Neural progenitor cell (in vitro differentiated cells): Measurements from ENCODE around the gene PBOV1.

Experiments used
- CTCF ChIP-seq: fragments of 200-600 bp; sonication (generic); IDR thresholded peaks from 2 replicates; pipeline ENCODE4 v1.5.1; 2017; ENCODE audit warnings: antibody characterized with exemption, mild to moderate bottlenecking
- EZH2 ChIP-seq: fragments of 200-600 bp; sonication (generic); IDR thresholded peaks from 2 replicates; pipeline ENCODE4 v1.6.1; 2017; ENCODE audit warnings: antibody characterized with exemption, mild to moderate bottlenecking, moderate library complexity
- EZH2phosphoT487 ChIP-seq: fragments of 200-600 bp; sonication (generic); IDR thresholded peaks from 2 replicates; pipeline ENCODE4 v1.6.1; 2017; ENCODE audit warnings: antibody characterized with exemption

- no peak for TF ChIP-seq CTCF
- TF ChIP-seq EZH2: no peak
- no peak for TF ChIP-seq EZH2phosphoT487
Measured at GRCh38 chr6:138187156-138187555, 31.1 kb downstream of the PBOV1 start.
